ENCODE results near the gene EFR3B. TPM values are rescaled to one million over a fixed set of nuclear protein-coding genes. Genes with fewer than 3 reads are reported as not detected.
"Not testable (repeated sequence)": the region's sequence is repeated elsewhere in the genome, so short reads cannot be mapped to it uniquely, and the experiment has no call there.

EFR3B gene
- polyA plus RNA-seq, 1 experiment: 0.09 TPM

GRCh38 chr2:25141120-25141519 is 99.2 kb downstream of the EFR3B start:
- ChIA-PET CTCF (no interaction called here), POLR2A (no interaction called here)
- no peak overlapping the region for H3K4me3 ChIP-seq (ENCODE audit: low read depth, low read length)
- H3K9me3 ChIP-seq (ENCODE audit: control insufficient read depth, insufficient read depth, low read length): no peaks in the 10 kb centered on the region; the same call in 1 of the 2 replicates
- no peaks in the 10 kb centered on the region for H3K27me3 ChIP-seq (ENCODE audit: control insufficient read depth, insufficient read depth, low read length)
- H3K27ac ChIP-seq (ENCODE audit: low read depth, low read length): no peak overlapping the region
- DNase-seq (ENCODE audit: low read depth, low spot score): no peak
- no peak for TF ChIP-seq CTCF (IDR thresholded peaks at IDR 0.05; ENCODE audit: low read depth, low read length)

GRCh38 chr2:25145803-25146202 is 103.9 kb downstream of the EFR3B start:
- POLR2A ChIA-PET: no interaction called here
- Histone ChIP-seq H3K4me3 (ENCODE audit: low read depth, low read length) (no peak overlapping the region), H3K27ac (ENCODE audit: low read depth, low read length) (no peak overlapping the region), H3K9me3 (ENCODE audit: control insufficient read depth, insufficient read depth, low read length) (no peaks in the 10 kb centered on the region; the same call in 1 of the 2 replicates), H3K27me3 (ENCODE audit: control insufficient read depth, insufficient read depth, low read length) (no peaks in the 10 kb centered on the region)
- no peak for DNase-seq (ENCODE audit: low read depth, low spot score)
- CTCF ChIA-PET: interaction anchor here (1.6 kb wide), 1 partner anchor 83 kb away, joined by 3 read pairs; no protein-coding TSS in a partner anchor
- no peak for TF ChIP-seq CTCF (IDR thresholded peaks at IDR 0.05; ENCODE audit: low read depth, low read length)

- H3K4me3 ChIP-seq (ENCODE audit: low read depth, low read length): no peak overlapping the region
- POLR2A ChIA-PET: no interaction called here
- no peaks in the 10 kb centered on the region for H3K27me3 ChIP-seq (ENCODE audit: control insufficient read depth, insufficient read depth, low read length)
- H3K9me3 ChIP-seq (ENCODE audit: control insufficient read depth, insufficient read depth, low read length): no peaks in the 10 kb centered on the region
- H3K27ac ChIP-seq (ENCODE audit: low read depth, low read length): no peak overlapping the region
- no peak for DNase-seq (ENCODE audit: low read depth, low spot score)
- TF ChIP-seq CTCF (IDR thresholded peaks at IDR 0.05; ENCODE audit: low read depth, low read length): no peak
- CTCF ChIA-PET: no interaction called here
These were observed 105.0 kb downstream of the EFR3B start for GRCh38 chr2:25146896-25147295.

GRCh38 chr2:25149646-25150045 is 107.8 kb downstream of the EFR3B start:
- TF ChIP-seq CTCF (IDR thresholded peaks at IDR 0.05; ENCODE audit: low read depth, low read length): no peak
- DNase-seq (ENCODE audit: low read depth, low spot score): no peak
- Histone ChIP-seq H3K9me3 (ENCODE audit: control insufficient read depth, insufficient read depth, low read length) (no peaks in the 10 kb centered on the region), H3K27ac (ENCODE audit: low read depth, low read length) (no peak overlapping the region), H3K4me3 (ENCODE audit: low read depth, low read length) (no peak overlapping the region), H3K27me3 (ENCODE audit: control insufficient read depth, insufficient read depth, low read length) (peaks cover 2% of the 10 kb centered on the region)
- ChIA-PET POLR2A (no interaction called here), CTCF (interaction anchor here (1.0 kb wide), 1 partner anchor 19 kb away, joined by 3 read pairs; no protein-coding TSS in a partner anchor)

- H3K4me3 ChIP-seq (ENCODE audit: low read depth, low read length); H3K9me3 ChIP-seq (ENCODE audit: control insufficient read depth, insufficient read depth, low read length); H3K27ac ChIP-seq (ENCODE audit: low read depth, low read length); H3K27me3 ChIP-seq (ENCODE audit: control insufficient read depth, insufficient read depth, low read length); CTCF ChIA-PET; DNase-seq (ENCODE audit: low read depth, low spot score); POLR2A ChIA-PET: not testable (repeated sequence)
These were observed 109.1 kb downstream of the EFR3B start for GRCh38 chr2:25150993-25151392.

- POLR2A ChIA-PET: interaction anchor here (0.6 kb wide), 1 partner anchor 74 kb away, joined by 4 read pairs; no protein-coding TSS in a partner anchor
- CTCF ChIA-PET: interaction anchor here (0.6 kb wide), 1 partner anchor 179 kb away, joined by 6 read pairs; no protein-coding TSS in a partner anchor
- no peak for TF ChIP-seq CTCF (IDR thresholded peaks at IDR 0.05; ENCODE audit: low read depth, low read length)
- DNase-seq (ENCODE audit: low read depth, low spot score): no peak
- Histone ChIP-seq H3K4me3 (ENCODE audit: low read depth, low read length) (no peak overlapping the region), H3K27me3 (ENCODE audit: control insufficient read depth, insufficient read depth, low read length) (peaks cover 6% of the 10 kb centered on the region), H3K27ac (ENCODE audit: low read depth, low read length) (no peak overlapping the region), H3K9me3 (ENCODE audit: control insufficient read depth, insufficient read depth, low read length) (no peaks in the 10 kb centered on the region)
These were observed 109.8 kb downstream of the EFR3B start for GRCh38 chr2:25151718-25152117.

All from AG04450 (cell line).